NAMALWA (cell line): Measurements from ENCODE around the gene POMT1.
"Not testable (repeated sequence)": the region's sequence is repeated elsewhere in the genome, so short reads cannot be mapped to it uniquely, and the experiment has no call there.

ENCODE experiments used
- DNase-seq: peaks from one replicate; pipeline ENCODE4 v3.0.0-alpha.2; 2015; ENCODE audit warnings: low spot score

The POMT1 gene

DNA sequence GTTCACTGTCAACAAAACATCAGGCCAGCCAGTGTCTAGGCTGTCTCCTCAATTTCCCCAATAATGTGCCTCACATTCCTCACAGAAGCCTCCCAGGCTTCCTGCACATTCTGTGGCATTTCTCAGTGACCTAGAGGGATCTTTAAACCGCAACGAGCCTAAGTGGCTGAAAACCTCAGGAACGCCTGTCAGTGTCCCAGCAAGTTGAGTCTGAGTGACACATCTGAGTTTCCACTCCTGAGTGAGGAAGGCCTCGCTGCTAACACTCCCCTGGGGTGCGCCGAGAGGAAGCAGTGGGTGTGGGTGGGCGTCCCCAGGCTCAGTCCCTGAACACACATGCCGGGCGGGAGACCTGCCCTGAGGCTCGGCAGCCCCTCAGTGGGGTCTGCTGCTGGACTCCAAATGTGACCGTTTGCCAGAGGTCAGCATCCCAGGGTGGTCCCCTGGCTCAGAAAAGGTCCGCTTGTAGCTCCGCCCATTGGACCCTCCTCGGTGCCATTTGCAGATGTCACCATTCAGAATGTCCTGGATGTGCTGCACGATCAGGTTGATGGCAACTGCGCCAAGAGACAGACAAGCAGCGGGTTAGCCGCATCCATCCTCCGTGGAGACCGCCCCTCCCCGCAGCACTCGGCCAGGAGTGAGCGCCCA, 22.1 kb downstream of the POMT1 start:
- DNase-seq = no peak

DNA sequence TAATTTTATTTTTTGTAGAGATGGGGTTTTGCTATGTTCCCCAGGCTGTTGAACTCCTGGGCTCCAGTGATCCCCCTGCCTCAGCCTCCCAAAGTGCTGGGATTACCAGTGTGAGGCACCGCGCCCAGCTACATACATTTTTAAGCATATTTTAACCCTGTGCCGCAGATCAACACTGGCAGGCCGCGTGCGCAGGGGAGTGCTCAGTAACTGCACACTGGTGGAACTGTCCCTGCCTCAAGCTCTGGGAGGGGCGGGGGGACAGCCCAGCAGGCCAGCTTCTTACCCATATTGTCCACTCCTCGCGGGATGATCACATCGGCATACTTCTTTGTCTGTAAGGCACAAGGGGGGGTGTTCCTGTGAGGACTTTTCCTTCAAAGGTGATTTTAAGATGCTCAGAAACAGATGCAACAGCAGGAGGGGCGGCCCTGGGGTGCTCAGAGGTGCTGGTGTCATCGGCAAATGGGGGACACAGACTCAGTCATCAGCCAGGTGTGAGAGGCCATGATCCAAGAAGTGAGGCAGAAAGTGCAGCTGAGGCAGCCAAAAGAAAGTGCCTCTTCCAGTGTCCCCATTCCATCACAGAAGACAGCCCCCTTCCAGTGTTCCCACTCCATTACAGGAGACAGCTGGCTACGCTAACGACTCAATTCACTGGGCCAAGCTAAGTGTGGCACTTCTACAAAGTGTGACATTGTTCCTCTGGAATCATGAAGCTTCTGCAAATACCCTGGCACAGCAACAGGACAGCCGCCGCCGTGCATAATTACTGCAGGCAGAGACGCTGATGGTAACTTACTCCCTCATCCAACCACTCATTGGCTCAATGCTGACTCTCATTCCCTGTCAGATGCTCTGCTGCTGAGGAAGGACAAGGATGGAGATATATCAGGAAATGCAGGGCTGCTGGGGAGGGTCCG, 23.2 kb downstream of the POMT1 start:
- DNase-seq = no peak

DNA sequence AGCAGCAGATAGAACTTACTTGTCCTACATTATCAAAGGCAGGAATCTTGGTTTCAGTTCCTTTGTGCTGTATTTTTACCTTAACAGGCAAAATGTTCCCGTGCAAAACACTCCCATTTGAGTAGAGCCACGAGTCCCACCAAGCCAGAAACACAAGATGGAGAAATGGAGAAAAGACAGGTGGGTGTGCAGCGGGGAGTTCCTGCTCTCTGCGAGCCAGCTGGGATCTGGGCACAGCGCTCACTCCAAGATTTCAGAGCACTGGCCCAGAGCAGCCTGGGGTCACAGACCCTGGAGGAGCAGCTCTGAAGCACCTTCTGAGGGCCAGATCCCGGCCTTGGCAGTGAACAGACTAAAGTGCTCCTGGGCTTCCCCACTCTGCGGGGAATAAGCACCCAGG, 25.5 kb downstream of the POMT1 start:
- no peak for DNase-seq

DNA sequence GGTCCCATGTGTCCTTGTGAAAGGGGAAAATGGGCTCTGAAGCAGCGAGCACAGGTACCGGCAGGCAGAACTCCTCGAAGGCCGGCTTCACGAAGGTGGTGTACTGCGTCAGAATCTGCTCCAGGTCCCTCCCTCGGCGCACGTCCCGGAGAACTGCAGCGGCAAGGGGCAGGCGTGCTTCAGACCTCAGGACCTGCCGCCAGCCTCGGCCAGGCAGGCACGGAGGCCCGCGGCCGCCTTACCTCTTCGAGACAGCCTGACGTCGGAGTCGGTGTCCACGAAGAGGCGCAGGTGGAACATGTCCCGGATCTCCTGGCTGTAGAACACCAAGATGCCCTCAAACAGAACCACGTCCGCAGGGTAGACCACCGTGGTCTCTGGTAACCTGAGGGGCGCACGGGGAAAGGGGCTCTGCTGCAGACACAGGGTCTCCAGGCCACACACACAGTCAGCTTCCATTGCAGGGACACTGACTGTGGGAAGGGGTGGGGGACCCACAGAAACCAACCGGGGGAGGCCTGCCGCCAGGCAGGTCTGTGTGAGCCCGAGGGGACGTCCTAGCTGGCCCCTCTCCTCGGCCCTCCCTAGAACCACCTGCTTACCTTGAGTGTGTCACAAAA, 26.3 kb downstream of the POMT1 start:
- no peak for DNase-seq

DNA sequence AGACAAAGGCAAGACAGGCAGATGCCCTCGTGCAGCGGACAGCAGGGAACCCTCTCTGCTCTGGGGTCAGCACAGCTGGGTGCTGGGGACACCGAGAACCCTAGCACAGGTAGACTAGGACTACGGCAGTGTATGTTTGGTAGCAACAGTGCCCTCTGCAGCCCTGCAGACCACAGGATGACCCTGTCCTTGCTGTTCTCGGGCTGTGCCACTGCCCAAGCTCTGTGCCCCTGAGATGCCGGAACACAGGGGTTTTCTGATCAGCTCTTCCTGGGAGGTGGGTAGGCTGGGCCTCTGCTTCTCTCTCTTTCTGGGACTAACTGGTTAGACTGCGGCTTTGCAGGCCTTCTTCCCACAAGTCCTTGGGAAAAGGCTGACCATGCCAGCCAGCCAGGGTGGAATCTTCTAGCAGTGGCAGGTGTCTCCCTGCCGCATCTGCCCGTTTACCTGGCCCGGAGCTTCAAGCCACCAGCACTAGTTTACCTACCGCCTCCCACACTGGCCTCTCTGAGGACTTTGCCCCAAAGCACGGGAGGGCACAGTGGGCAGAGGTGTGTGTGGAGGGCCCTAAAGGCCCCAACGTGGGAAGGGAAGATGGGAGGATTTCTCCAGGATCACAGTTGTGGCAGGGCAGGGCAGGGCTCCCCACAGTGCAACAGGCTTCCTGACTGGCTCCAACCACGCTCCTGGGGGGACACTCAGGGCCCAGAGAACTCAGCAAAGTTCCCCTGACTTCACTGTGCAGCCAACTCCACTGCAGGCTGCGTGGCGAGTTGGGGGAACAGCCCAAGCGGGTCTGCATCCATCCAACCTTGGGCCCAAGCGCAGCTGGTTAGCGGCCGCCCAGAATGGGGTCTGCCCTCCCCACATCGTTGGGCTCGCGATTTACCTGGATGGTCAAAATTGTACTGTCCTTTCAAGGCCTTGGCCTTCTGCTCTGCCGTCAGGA, 27.2 kb downstream of the POMT1 start:
- no peak for DNase-seq

DNA sequence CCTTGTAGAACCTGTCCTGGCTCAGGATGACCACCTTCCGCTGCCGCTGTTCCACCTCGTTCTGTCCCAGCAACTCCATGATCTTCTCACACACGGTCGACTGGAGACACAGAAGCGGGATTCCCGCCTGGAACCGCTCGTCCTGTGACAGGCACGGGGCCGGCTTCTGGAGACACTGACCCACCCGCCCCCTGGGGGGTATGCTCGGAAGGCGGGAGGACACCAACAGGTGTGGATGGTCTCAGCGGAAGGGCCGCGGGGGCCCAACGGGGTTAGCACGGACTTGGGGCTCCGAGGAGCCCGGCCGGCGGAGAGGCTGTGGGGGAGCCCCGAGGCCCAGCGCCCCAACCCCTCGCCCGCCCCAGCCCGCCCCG, 27.8 kb downstream of the POMT1 start:
- peak; percentile 30 for DNase-seq

DNA sequence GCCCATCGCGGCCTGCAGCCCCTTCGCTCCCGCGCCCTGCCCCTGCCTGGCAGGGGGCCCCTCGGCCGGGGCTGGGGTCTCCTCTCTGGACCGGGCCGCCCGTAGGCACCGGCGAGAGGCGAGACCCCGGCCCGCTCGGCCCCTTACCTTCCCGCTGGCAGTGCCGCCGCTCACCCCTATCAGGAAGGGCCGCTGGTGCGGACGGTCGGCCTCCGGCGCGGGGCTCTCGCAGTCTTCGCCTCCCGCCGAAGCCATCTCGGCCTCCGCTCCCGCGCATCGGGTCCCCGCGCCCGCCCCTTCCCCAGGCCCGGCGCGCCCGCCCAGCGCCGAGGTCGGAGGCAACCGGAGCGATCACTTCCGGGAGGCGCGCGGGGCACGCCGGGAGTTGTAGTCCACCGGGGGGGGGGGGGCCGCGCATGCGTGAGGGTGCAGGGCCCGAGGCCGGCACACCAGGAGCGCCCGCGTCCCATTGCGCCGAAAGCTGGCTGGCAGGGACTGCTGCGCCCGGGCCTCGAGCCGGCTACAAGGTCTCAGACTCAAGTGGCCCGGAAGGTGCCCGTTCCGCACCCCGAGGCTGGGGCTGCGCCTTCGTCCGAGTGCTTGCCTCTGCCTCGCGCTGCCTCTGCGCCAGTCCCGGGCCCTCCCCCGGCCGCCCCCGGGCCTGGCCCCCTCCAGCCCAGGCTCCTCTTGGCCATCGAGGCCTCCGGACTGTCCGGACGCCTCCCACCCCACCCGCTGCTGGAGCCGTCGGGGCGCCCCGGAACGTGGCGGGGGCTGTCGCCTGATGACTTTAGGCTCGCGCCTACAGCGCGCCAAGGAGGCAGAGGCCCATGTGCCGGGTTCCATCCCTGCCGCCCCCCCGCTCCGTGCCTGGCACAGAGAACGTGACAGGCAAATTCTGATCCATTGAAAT, 28.5 kb downstream of the POMT1 start, which contains the start of gene UCK1:
Gene UCK1, minus strand, starts transcription at position 344 of the 913 bp plus-strand sequence. Its CDS starts 89 bp downstream, at position 255.
- DNase-seq = peak; percentile 85

DNA sequence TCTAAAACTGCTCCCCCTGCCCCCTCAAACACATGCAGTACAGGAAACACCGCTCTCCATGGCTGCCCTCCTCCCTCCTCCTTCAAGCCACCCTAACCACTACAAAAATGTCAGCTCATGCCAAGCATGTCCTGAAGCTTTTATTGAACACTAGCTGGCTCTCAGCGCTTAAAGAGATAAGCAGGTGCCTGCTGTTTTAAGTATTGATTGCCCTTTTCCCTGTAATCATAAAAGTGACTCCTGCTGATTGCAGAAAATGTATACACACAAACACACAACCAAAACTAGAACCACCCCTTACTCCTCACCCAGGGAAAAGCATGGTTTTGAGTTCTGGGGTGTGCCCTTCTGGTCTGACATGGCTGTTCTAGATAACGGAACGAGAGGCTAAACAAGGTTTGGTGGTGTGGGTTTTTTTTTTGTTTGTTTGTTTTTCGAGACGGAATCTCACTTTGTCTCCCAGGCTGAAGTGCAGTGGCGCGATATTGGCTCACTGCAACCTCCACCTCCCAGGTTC, 32.1 kb downstream of the POMT1 start:
- DNase-seq = no peak

DNA sequence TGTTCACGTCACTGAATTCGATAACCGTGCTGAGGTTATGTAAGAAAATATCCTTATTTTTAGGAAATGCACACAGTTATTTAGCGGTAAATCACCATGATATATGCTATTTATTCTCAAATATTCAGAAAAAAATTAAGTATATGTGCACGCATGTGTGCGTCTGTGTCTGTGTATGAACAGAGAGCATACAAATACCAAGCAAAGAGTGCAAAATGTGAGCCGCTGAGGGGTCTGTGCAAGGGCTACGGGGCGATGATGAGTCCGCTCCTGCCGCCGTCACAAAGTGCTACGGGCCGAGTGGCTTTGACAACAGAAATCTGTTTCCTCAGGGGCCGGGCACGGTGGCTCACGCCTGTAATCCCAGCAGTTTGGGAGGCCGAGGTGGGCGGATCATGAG, 35.2 kb downstream of the POMT1 start:
- DNase-seq = no peak

DNA sequence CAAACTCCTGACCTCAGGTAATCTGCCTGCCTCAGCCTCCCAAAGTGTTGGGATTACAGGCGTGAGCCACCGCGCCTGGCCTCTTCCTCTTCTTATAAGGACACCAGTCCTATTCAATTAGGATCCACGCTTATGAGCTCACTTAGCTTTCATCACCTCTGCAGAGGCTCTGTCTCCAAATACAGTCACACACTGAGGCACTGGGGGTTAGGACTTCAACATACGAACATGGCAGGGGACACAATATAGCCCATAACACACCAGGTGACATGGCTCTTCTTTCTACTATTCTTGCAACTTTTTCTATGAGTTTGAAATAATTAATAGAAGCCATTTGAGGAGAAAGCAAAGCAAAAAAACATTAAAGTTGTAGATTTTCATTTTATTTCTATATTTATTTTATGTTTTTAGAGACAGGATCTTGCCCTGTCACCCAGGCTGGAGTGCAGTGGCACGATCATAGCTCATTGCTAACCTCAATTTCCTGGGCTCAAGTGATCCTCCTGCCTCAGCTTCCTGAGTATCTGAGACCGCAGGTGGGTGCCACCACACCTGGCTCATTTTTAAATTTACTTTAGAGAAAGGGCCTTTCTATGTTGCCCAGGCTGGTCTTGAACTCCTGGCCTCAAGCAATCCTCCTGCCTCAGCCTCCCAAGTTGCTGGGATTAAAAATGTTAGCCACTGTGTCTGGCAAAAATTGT, 36.7 kb downstream of the POMT1 start:
- no peak for DNase-seq

DNA sequence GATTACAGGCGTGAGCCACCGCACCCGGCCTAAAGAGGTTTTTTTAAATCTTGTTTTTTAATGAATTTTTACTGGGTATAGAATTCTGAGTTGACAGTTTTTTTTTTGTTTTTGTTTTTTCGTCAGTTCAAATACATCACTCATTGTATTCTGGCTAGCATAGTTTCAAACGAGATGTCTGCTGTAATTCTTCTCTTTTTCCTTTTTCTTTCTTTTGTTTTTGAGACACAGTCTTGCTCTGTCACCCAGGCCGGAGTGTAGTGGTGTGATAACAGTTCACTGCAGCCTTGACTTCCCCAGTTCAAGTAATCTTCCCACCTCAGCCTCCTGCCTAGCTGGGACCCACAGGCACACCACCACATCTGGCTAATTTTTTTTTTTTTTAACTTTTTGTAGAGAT, 40.4 kb downstream of the POMT1 start:
- no peak for DNase-seq

DNA sequence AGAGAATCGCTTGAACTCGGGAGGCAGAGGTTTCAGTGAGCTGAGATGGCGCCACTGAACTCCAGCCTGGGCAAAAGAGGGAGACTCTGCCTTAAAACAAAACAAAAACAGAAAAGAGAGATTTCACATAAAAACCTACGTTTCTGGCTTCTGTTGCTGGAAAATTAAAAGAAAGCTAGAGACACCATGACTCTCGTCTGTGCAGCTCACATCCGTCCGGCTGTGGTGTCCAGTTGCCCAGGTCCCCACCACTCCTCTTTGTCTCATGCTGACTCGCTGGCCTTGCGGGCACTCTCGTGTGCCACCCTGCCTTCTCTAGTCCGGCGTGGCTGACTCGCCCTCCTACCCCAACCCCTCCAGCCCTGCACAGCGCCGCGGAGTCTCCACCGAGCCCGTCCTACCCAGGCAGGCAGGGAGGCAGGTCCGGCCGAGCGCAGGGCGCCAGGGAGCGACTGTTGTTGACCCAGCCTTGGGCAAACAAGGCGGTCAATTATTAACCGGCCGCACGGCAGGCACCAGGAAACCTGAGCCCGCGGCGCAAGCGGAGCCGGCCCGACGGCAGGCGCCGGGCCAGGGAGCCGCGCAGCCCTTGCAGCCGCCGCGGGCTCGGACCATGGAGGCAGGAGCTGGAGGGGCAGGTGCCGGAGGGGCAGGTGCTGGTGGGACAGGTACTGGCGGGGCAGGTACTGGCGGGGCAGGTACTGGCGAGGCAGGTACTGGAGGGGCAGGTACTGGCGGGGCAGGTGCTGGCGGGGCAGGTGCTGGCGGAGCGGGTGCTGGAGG, 42.5 kb downstream of the POMT1 start, which contains the start of gene PRRT1B:
Gene PRRT1B, plus strand, starts transcription at position 521 of the 783 bp plus-strand sequence. Its CDS starts 93 bp downstream, at position 614.
- no peak for DNase-seq

DNA sequence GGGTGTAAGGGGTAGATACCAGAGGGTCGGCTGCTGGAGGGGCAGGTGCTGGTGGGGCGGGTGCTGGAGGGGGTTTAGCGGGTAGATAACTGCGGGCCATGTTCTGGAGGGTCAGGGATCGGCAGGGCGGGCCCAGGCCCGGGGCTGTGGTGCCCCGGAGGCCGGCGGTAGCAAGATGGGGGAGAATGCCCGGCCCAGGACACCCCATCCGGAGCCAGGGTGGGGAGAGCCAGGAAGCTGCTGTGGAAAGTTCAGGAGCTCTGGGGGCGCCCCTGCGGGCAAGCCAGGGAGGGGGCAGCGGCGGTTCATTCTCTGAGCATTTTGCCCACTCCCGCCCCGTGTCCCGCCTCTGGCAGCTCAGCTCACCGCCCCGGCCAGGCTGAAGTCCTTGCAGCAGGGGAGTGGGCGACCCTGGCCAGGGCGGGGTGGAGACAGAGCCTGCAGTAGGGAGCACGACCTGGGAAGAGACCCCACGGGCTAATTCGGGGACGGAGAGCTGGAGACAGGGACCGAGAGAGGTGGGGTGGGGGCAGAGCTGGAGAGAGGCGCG, 43.1 kb downstream of the POMT1 start:
- no peak for DNase-seq

DNA sequence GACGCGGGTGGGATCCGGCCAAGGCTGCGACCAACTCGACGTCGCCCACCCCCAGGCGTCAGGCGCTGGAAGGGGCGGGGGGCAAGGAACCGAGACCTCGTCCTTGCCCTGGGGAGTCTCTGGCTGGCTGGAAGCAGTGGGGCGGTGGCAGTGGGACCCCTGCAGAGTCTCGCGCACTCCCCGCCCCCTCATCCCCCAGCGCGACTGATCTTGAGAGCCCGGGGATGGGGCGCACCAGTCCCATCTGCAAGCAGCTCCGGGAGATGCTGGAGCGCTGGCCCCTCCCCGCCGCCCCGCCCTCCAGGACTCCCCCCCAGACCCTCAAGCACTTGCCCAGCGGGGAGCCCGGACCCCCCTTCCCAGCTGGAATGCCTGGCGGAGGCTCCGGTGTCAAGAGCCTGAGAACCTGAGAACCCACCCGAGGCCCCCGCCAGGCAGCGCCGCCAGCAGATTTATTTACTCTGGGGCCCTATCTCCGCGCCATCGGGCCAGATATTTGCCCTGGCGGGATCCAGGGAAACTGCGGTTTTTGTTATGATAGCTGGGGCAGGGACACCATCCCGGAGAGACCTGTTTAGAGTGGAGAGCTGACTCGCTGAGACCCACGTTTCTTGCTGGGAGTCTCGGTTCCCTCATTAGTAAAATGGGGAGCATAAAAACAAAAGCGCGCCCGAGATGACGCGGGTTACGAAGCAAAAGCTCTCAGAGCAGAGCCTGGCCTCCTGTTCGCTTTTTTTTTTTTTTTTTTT, 43.8 kb downstream of the POMT1 start:
- DNase-seq = no peak

DNA sequence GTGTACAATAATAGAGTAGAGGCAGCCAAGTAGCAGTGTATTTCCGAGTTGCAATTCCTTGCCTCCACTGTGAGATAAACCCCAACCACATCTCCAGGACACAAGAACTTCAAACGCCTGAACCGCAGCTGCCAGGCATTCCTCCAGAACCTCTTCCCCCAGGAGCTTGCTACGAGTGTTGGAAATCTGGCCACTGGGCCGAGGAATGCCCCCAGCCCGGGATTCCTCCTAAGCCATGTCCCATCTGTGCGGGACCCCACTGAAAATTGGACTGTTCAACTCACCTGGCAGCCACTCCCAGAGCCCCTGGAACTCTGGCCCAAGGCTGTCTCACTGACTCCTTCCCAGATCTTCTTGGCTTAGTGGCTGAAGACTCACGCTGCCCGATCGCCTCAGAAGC, 46.5 kb downstream of the POMT1 start:
- not testable (repeated sequence) for DNase-seq

DNA sequence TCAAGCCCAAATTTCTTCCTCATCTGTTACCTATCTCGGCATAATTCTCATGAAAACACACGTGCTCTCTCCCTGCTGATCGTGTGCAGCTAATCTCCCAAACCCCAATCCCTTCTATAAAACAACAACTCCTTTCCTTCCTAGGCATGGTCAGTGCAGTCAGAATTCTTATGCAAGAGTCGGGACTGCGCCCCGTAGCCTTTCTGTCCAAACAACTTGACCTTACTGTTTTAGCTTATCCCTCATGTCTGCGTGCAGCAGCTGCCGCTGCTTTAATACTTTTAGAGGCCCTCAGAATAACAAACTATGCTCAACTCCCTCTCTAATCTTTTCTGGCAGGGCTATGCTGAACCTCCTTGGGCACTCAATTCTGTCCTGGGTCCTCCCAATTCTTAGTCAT, 47.7 kb downstream of the POMT1 start:
- DNase-seq = not testable (repeated sequence)

DNA sequence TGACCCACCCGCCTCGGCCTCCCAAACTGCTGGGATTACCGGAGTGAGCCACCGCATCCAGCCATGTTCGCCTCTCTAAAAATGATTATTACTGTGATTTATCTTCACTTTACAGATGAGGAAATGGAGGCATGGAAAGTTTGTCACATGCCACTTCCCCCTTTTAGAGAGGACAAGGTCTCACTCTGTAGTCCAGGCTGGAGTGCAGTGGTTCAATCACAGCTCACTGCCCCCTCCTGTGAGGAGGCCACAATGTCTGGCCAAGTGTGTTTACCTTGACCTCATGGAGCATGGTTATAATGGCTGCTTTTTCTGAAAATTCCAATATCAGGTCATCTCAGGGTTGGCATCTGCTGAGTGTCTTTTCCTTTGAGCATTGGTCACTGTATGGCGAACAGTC, 49.3 kb downstream of the POMT1 start:
- DNase-seq = no peak
